ENCODE data around the gene GSC2.

The GSC2 gene

GRCh38 chr22:19118329-19118880, 31.7 kb downstream of the GSC2 start:
- Histone ChIP-seq H3K4me3 (ENCODE audit: low read length) (no peak overlapping the region), H3K27ac (ENCODE audit: low read length) (no peak overlapping the region)

GRCh38 chr22:19117111-19117512, 33.0 kb downstream of the GSC2 start:
- Histone ChIP-seq H3K9me3 (ENCODE audit: control insufficient read depth, low read depth, low read length) (no peaks in the 10 kb centered on the region), H3K27ac (ENCODE audit: low read length) (no peak overlapping the region), H3K36me3 (ENCODE audit: control insufficient read depth, low read depth, low read length) (peaks cover 4% of the 10 kb centered on the region), H3K4me3 (ENCODE audit: low read length) (no peak overlapping the region), H3K9ac (ENCODE audit: low read length) (no peak overlapping the region), H3K4me1 (ENCODE audit: control insufficient read depth, low read depth, low read length) (peaks cover 7% of the 10 kb centered on the region), H3K27me3 (ENCODE audit: control insufficient read depth, insufficient read depth, low read length) (no peaks in the 10 kb centered on the region)

More at GRCh38 chr22:19118329-19118880, 31.7 kb downstream of the GSC2 start:
- Histone ChIP-seq H3K36me3 (ENCODE audit: control insufficient read depth, low read depth, low read length) (peaks cover 4% of the 10 kb centered on the region), H3K4me1 (ENCODE audit: control insufficient read depth, low read depth, low read length) (peaks cover 12% of the 10 kb centered on the region), H3K9me3 (ENCODE audit: control insufficient read depth, low read depth, low read length) (no peaks in the 10 kb centered on the region), H3K9ac (ENCODE audit: low read length) (no peak overlapping the region), H3K27me3 (ENCODE audit: control insufficient read depth, insufficient read depth, low read length) (no peaks in the 10 kb centered on the region)

GRCh38 chr22:19115628-19116027, 34.5 kb downstream of the GSC2 start:
- no peak overlapping the region for H3K27ac ChIP-seq (ENCODE audit: low read length)
- peaks cover 4% of the 10 kb centered on the region for H3K36me3 ChIP-seq (ENCODE audit: control insufficient read depth, low read depth, low read length)

GRCh38 chr22:19114984-19115552, 35.0 kb downstream of the GSC2 start:
- H3K27me3 ChIP-seq (ENCODE audit: control insufficient read depth, insufficient read depth, low read length) = no peaks in the 10 kb centered on the region
- peaks cover 4% of the 10 kb centered on the region for H3K36me3 ChIP-seq (ENCODE audit: control insufficient read depth, low read depth, low read length)
- H3K4me1 ChIP-seq (ENCODE audit: control insufficient read depth, low read depth, low read length) = peaks cover 15% of the 10 kb centered on the region
- no peaks in the 10 kb centered on the region for H3K9me3 ChIP-seq (ENCODE audit: control insufficient read depth, low read depth, low read length)
- no peak overlapping the region for H3K4me3 ChIP-seq (ENCODE audit: low read length)
- no peak overlapping the region for H3K9ac ChIP-seq (ENCODE audit: low read length)
- H3K27ac ChIP-seq (ENCODE audit: low read length) = no peak overlapping the region

More at GRCh38 chr22:19115628-19116027, 34.5 kb downstream of the GSC2 start:
- H3K9me3 ChIP-seq (ENCODE audit: control insufficient read depth, low read depth, low read length) = no peaks in the 10 kb centered on the region
- no peak overlapping the region for H3K4me3 ChIP-seq (ENCODE audit: low read length)
- H3K9ac ChIP-seq (ENCODE audit: low read length) = no peak overlapping the region
- H3K27me3 ChIP-seq (ENCODE audit: control insufficient read depth, insufficient read depth, low read length) = no peaks in the 10 kb centered on the region
- peaks cover 10% of the 10 kb centered on the region for H3K4me1 ChIP-seq (ENCODE audit: control insufficient read depth, low read depth, low read length)

GRCh38 chr22:19113429-19113828, 36.7 kb downstream of the GSC2 start:
- Histone ChIP-seq H3K9me3 (ENCODE audit: control insufficient read depth, low read depth, low read length) (no peaks in the 10 kb centered on the region), H3K4me3 (ENCODE audit: low read length) (no peak overlapping the region), H3K4me1 (ENCODE audit: control insufficient read depth, low read depth, low read length) (peaks cover 20% of the 10 kb centered on the region), H3K36me3 (ENCODE audit: control insufficient read depth, low read depth, low read length) (peaks cover under 1% of the 10 kb centered on the region), H3K27me3 (ENCODE audit: control insufficient read depth, insufficient read depth, low read length) (no peaks in the 10 kb centered on the region), H3K27ac (ENCODE audit: low read length) (no peak overlapping the region), H3K9ac (ENCODE audit: low read length) (no peak overlapping the region)

GRCh38 chr22:19111584-19111983, 38.5 kb downstream of the GSC2 start:
- Histone ChIP-seq H3K36me3 (ENCODE audit: control insufficient read depth, low read depth, low read length) (no peaks in the 10 kb centered on the region), H3K4me3 (ENCODE audit: low read length) (no peak overlapping the region), H3K9me3 (ENCODE audit: control insufficient read depth, low read depth, low read length) (no peaks in the 10 kb centered on the region), H3K4me1 (ENCODE audit: control insufficient read depth, low read depth, low read length) (peaks cover 20% of the 10 kb centered on the region), H3K27me3 (ENCODE audit: control insufficient read depth, insufficient read depth, low read length) (no peaks in the 10 kb centered on the region), H3K9ac (ENCODE audit: low read length) (no peak overlapping the region), H3K27ac (ENCODE audit: low read length) (no peak overlapping the region)

- no peak overlapping the region for H3K27ac ChIP-seq (ENCODE audit: low read length)
- peaks cover 20% of the 10 kb centered on the region for H3K4me1 ChIP-seq (ENCODE audit: control insufficient read depth, low read depth, low read length)
- no peak overlapping the region for H3K9ac ChIP-seq (ENCODE audit: low read length)
- H3K9me3 ChIP-seq (ENCODE audit: control insufficient read depth, low read depth, low read length) = no peaks in the 10 kb centered on the region
- H3K27me3 ChIP-seq (ENCODE audit: control insufficient read depth, insufficient read depth, low read length) = no peaks in the 10 kb centered on the region
- no peak overlapping the region for H3K4me3 ChIP-seq (ENCODE audit: low read length)
- H3K36me3 ChIP-seq (ENCODE audit: control insufficient read depth, low read depth, low read length) = no peaks in the 10 kb centered on the region
Measured at GRCh38 chr22:19111140-19111539, 39.0 kb downstream of the GSC2 start.

- no peaks in the 10 kb centered on the region for H3K9me3 ChIP-seq (ENCODE audit: control insufficient read depth, low read depth, low read length)
- H3K4me3 ChIP-seq (ENCODE audit: low read length) = no peak overlapping the region
- H3K36me3 ChIP-seq (ENCODE audit: control insufficient read depth, low read depth, low read length) = no peaks in the 10 kb centered on the region
- no peak overlapping the region for H3K9ac ChIP-seq (ENCODE audit: low read length)
- H3K27ac ChIP-seq (ENCODE audit: low read length) = no peak overlapping the region
- peaks cover 20% of the 10 kb centered on the region for H3K4me1 ChIP-seq (ENCODE audit: control insufficient read depth, low read depth, low read length)
- H3K27me3 ChIP-seq (ENCODE audit: control insufficient read depth, insufficient read depth, low read length) = no peaks in the 10 kb centered on the region
Measured at GRCh38 chr22:19110646-19111045, 39.4 kb downstream of the GSC2 start.

GRCh38 chr22:19110064-19110458, 40.0 kb downstream of the GSC2 start:
- Histone ChIP-seq H3K4me3 (ENCODE audit: low read length) (no peak overlapping the region), H3K4me1 (ENCODE audit: control insufficient read depth, low read depth, low read length) (peaks cover 20% of the 10 kb centered on the region), H3K9me3 (ENCODE audit: control insufficient read depth, low read depth, low read length) (no peaks in the 10 kb centered on the region), H3K27ac (ENCODE audit: low read length) (no peak overlapping the region), H3K36me3 (ENCODE audit: control insufficient read depth, low read depth, low read length) (no peaks in the 10 kb centered on the region), H3K27me3 (ENCODE audit: control insufficient read depth, insufficient read depth, low read length) (no peaks in the 10 kb centered on the region), H3K9ac (ENCODE audit: low read length) (no peak overlapping the region)

GRCh38 chr22:19109198-19110063, 40.7 kb downstream of the GSC2 start:
- H3K27ac ChIP-seq (ENCODE audit: low read length) = no peak overlapping the region

GRCh38 chr22:19108807-19109197, 41.3 kb downstream of the GSC2 start:
- H3K36me3 ChIP-seq (ENCODE audit: control insufficient read depth, low read depth, low read length) = no peaks in the 10 kb centered on the region
- no peak overlapping the region for H3K27ac ChIP-seq (ENCODE audit: low read length)
- H3K4me3 ChIP-seq (ENCODE audit: low read length) = no peak overlapping the region
- no peaks in the 10 kb centered on the region for H3K27me3 ChIP-seq (ENCODE audit: control insufficient read depth, insufficient read depth, low read length)
- H3K4me1 ChIP-seq (ENCODE audit: control insufficient read depth, low read depth, low read length) = peaks cover 20% of the 10 kb centered on the region
- H3K9ac ChIP-seq (ENCODE audit: low read length) = no peak overlapping the region
- no peaks in the 10 kb centered on the region for H3K9me3 ChIP-seq (ENCODE audit: control insufficient read depth, low read depth, low read length)

More at GRCh38 chr22:19109198-19110063, 40.7 kb downstream of the GSC2 start:
- no peak overlapping the region for H3K9ac ChIP-seq (ENCODE audit: low read length)
- no peak overlapping the region for H3K4me3 ChIP-seq (ENCODE audit: low read length)
- H3K9me3 ChIP-seq (ENCODE audit: control insufficient read depth, low read depth, low read length) = no peaks in the 10 kb centered on the region
- no peaks in the 10 kb centered on the region for H3K27me3 ChIP-seq (ENCODE audit: control insufficient read depth, insufficient read depth, low read length)
- H3K4me1 ChIP-seq (ENCODE audit: control insufficient read depth, low read depth, low read length) = peaks cover 20% of the 10 kb centered on the region
- no peaks in the 10 kb centered on the region for H3K36me3 ChIP-seq (ENCODE audit: control insufficient read depth, low read depth, low read length)

All from iPS-18a (cell line).